ENCODE data around the gene SH3BP5L.
"Not testable (repeated sequence)": the region's sequence is repeated elsewhere in the genome, so short reads cannot be mapped to it uniquely, and the experiment has no call there.

Gene SH3BP5L

DNA sequence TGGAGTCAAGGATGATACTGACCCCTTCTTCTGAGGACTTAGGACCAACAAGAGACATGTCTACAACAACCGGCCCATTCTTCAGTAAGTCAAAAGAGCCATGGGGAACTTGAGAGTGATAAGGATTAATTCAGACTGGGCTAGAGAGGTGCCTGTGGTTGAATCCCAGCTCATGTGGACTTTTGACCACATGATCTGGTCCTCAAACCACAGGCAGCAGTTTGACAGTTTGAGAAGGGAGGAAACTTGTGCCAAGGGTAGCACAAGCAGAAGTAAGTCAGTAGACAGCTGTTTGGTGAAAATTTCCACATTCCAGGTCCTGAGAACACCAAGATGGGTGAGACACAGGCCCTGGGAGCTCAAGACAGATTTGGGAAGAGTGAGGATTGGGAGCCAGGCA is 19.8 kb downstream of the SH3BP5L start:
- TF ChIP-seq, protein P1, sequence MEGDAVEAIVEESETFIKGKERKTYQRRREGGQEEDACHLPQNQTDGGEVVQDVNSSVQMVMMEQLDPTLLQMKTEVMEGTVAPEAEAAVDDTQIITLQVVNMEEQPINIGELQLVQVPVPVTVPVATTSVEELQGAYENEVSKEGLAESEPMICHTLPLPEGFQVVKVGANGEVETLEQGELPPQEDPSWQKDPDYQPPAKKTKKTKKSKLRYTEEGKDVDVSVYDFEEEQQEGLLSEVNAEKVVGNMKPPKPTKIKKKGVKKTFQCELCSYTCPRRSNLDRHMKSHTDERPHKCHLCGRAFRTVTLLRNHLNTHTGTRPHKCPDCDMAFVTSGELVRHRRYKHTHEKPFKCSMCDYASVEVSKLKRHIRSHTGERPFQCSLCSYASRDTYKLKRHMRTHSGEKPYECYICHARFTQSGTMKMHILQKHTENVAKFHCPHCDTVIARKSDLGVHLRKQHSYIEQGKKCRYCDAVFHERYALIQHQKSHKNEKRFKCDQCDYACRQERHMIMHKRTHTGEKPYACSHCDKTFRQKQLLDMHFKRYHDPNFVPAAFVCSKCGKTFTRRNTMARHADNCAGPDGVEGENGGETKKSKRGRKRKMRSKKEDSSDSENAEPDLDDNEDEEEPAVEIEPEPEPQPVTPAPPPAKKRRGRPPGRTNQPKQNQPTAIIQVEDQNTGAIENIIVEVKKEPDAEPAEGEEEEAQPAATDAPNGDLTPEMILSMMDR (IDR thresholded peaks at IDR 0.05; ENCODE audit: low read depth, low read length) = no peak
- DNase-seq (ENCODE audit: extremely low read depth, low read depth) = no peak

DNA sequence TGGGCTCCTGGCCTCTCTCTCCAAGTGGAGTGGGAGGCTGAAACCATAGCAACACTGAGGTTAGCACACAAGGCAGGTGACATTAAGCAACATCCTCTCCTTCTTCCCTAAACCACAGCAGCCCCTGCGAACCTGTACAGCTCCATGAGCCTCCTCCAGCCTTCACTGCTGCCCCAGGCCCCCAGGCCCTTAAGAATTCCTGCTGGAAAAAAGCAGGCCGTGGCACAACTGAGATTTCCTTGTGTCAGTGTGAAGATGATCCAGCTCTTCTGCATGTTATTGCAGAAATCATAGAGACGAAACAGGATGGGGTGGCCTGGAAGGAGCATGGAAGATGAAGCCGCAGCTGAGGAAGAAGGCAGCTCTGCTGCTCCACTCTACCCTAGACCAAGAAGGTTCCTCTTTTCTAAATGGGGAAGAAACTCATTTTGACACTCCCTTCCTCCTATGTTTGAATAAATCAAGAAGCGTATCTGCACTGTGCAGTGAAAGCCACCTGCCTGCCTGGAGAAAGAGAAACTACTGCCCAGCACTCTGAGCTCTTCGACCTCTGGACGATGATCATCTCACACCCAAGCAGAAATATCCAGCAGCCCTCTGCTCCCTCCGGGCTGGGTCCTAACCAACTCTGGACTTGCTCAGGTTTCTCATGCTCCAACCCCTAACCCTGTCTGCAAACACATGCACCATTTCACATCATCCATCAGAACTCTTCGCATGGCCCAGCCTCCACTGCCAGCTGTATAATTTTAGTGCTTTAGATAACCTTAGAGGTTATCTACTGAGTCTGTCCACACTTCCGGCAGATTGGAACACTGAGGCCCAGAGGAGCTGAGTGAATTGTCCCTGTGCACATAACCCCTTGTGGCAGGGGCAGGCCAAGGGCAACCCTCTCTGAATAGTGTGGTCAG is 20.7 kb downstream of the SH3BP5L start:
- TF ChIP-seq, protein P1 (IDR thresholded peaks at IDR 0.05; ENCODE audit: low read depth, low read length) = no peak
- no peak for DNase-seq (ENCODE audit: extremely low read depth, low read depth)

DNA sequence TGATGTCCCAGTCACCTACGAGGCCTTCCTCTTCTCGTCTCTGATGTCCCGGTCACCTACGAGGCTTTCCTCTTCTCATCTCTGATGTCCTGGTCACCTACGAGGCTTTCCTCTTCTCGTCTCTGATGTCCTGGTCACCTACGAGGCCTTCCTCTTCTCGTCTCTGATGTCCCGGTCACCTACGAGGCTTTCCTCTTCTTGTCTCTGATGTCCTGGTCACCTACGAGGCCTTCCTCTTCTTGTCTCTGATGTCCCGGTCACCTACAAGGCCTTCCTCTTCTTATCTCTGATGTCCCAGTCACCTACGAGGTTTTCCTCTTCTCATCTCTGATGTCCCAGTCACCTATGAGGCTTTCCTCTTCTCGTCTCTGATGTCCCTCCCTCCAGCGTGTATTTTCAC is 22.2 kb downstream of the SH3BP5L start:
- not testable (repeated sequence) for DNase-seq (ENCODE audit: extremely low read depth, low read depth)

DNA sequence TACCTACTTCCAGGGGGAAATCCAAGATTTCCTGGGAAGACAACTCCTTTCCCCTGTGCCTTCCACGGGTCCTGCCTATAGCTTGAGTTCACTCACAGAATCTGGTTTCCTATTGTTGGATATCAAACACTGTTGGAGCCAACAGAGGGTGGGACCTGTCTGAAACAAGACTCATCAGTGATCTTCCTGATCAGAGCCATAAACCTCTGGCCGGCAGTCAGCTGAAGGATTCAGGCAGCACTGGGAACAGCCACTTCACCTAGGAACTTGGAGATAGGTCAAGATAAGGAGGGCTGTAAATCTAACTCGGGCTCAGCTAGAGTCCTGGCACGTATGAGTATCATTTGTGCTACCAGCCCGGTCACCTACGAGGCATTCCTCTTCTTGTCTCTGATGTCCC is 23.3 kb downstream of the SH3BP5L start:
- TF ChIP-seq, protein P1 (IDR thresholded peaks at IDR 0.05; ENCODE audit: low read depth, low read length) = no peak

DNA sequence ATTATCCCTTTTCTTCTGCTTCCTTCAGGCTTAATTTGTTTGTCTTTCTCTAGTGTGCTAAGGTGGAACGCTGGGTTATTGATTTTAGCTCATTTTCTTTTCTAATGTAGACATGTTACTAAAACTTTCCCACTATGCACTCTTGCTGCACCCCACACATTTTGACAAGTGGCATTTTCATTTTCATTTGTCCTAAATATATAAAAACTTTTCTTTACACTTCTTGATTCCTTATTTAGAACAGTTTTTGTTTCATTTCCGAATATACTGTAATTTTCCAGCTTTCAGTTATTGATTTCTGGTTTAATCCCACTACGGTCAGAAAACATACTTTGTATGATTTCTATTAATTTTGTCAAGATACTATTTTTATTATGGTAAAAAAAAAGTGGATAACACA is 25.3 kb downstream of the SH3BP5L start:
- no peak for DNase-seq (ENCODE audit: extremely low read depth, low read depth)
- TF ChIP-seq, protein P1 (IDR thresholded peaks at IDR 0.05; ENCODE audit: low read depth, low read length) = no peak

More for the DNA sequence above, 23.3 kb downstream of the SH3BP5L start:
- DNase-seq (ENCODE audit: extremely low read depth, low read depth) = no peak

DNA sequence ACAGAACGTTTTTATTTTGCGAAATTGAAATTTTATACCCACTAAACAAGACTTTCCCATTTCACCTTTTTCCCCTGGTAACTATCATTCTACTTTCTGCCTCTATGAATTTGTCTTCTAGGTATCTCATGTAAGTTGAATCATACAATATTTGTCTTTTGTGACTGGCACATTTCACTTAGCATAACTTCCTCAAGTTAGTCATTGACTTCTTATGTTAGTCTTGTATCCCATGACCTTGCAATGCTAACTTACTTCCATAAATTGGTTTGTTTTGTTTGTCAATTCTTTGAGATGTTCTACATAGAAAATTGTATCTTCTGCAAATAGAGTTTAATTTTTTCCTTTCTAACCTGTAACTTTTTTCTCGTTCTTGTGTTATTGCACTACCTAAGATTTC is 26.9 kb downstream of the SH3BP5L start:
- TF ChIP-seq, protein P1 (IDR thresholded peaks at IDR 0.05; ENCODE audit: low read depth, low read length) = no peak

DNA sequence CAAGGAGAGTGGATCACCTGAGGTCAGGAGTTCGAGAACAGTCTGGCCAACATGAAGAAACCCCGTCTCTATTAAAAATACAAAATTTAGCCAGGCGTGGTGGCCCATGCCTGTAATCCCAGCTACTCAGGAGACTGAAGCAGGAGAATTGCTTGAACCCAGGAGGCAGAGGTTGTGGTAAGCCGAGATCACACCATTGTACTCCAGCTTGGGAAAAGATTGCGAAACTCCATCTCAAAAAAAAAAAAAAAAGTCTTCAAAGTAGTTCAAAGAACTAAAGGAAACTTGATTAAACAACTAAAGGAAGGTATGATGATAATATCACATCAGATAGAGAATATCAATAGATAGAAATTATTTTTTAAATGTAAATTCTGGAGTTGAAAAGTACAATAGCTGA is 31.1 kb downstream of the SH3BP5L start:
- not testable (repeated sequence) for DNase-seq (ENCODE audit: extremely low read depth, low read depth)

More for the DNA sequence above, 26.9 kb downstream of the SH3BP5L start:
- no peak for DNase-seq (ENCODE audit: extremely low read depth, low read depth)

DNA sequence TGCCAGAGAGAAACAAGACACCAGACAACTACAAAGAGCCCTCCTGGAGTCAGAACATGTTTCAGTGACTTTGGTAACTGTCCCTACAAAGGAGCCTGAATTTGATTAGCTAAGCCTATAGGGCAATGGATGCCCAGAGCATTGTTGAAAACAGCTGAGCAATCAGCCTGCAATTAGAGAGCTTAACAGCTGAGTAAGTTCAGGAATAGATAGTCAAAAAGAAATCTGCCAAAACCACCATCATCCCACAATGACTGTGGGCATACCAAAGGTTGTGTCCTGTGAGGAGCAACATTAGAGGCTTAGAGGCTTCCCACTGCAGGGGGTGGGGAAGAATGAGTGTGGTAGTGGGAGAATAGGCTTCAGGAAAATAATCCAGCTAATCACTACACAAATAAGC is 32.1 kb downstream of the SH3BP5L start:
- TF ChIP-seq, protein P1 (IDR thresholded peaks at IDR 0.05; ENCODE audit: low read depth, low read length) = no peak
- DNase-seq (ENCODE audit: extremely low read depth, low read depth) = no peak

All from AG09319 (cell line).